Neuron (in vitro differentiated cells): ENCODE data around the gene PVR.
"Not testable (repeated sequence)": the region's sequence is repeated elsewhere in the genome, so short reads cannot be mapped to it uniquely, and the experiment has no call there.

Source experiments
- H2AFZ ChIP-seq: one replicate; pipeline ENCODE4 v1.6.1; 2013; ENCODE audit warnings: low read depth, mild to moderate bottlenecking, inconsistent platforms, low read length, moderate library complexity
- H3K27me3 ChIP-seq: one replicate; pipeline ENCODE4 v1.6.1; 2013; ENCODE audit warnings: low read length; ENCODE audit not compliant: insufficient read depth
- H3K36me3 ChIP-seq: one replicate; pipeline ENCODE4 v1.6.1; 2013; ENCODE audit warnings: low read length; ENCODE audit not compliant: insufficient read depth
- H3K4me1 ChIP-seq: one replicate; pipeline ENCODE4 v1.6.1; 2013; ENCODE audit warnings: low read length; ENCODE audit not compliant: insufficient read depth
- H3K4me3 ChIP-seq: 2 replicates; pipeline ENCODE4 v1.5.1; 2013; ENCODE audit warnings: mild to moderate bottlenecking, low read length, moderate library complexity
- H3K9me3 ChIP-seq: one replicate; pipeline ENCODE4 v1.6.1; 2013; ENCODE audit warnings: low read length

Gene PVR

DNA sequence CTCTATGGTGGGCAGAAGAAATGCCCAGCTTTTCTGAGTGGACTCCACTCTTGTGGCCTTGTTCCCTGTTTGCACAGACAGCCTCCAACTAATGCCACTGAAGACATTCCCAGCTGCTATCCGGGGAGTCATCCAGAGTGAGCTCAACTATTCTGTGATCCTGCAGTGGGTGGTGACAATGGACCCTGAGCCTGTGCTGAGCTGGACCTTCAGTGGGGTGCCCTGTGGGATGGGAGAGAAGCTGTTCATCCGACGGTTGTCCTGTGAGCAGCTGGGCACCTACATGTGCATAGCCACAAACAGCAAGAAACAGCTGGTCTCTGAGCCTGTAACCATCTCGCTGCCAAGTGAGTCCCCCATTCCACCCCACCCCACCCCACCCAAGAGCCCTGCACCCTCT lies 20.1 kb upstream of the PVR start:
- no peak overlapping the region for H3K4me3 ChIP-seq
- H2AFZ ChIP-seq, result no peak overlapping the region
- no peaks in the 10 kb centered on the region for H3K9me3 ChIP-seq
- no peaks in the 10 kb centered on the region for H3K4me1 ChIP-seq
- no peaks in the 10 kb centered on the region for H3K36me3 ChIP-seq
- no peaks in the 10 kb centered on the region for H3K27me3 ChIP-seq

DNA sequence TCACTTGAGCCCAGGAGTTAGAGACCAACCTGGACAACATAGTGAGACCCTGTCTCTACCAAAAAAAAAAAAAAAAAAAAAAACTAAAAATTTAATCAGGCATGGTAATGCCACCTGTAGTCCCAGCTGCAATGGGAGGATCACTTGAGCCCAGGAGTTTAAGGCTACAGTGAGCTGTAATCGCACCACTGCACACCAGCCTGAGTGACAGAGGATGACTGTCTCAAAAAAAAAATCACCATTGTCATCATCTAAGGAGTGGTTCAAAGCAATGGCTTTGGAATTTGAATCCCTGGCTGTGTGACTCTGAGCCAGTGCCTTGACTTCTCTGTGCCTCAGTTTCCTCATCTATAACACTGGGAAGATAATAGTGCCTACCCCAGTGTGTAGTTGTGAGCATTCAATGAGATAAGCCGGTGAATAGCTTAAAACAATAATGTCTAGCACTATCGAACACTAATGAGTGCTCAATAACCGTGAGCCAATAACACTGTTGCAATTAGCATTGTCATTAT lies 18.8 kb upstream of the PVR start:
- no peaks in the 10 kb centered on the region for H3K36me3 ChIP-seq
- H2AFZ ChIP-seq, result no peak overlapping the region
- H3K4me3 ChIP-seq, result no peak overlapping the region
- H3K27me3 ChIP-seq, result no peaks in the 10 kb centered on the region
- H3K4me1 ChIP-seq, result no peaks in the 10 kb centered on the region
- no peaks in the 10 kb centered on the region for H3K9me3 ChIP-seq

DNA sequence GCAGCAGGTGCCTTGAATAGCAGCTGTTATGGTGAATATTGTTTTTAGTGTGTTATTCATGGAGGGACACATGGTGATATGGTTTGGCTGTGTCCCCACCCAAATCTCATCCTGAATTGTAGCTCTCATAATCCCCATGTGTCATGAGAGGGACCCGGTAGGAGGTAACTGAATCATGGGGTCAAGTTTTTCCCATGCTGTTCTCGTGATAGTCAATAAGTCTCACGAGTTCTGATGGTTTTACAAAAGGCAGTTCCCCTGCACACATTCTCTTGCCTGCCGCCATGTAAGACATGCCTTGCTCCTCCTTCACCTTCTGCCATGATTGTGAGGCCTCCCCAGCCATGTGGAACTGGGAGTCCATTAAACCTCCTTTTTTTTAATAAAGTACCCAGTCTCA lies 18.1 kb upstream of the PVR start:
- H3K27me3 ChIP-seq, H3K9me3 ChIP-seq, H3K36me3 ChIP-seq, H3K4me1 ChIP-seq, H2AFZ ChIP-seq, H3K4me3 ChIP-seq: not testable (repeated sequence)

DNA sequence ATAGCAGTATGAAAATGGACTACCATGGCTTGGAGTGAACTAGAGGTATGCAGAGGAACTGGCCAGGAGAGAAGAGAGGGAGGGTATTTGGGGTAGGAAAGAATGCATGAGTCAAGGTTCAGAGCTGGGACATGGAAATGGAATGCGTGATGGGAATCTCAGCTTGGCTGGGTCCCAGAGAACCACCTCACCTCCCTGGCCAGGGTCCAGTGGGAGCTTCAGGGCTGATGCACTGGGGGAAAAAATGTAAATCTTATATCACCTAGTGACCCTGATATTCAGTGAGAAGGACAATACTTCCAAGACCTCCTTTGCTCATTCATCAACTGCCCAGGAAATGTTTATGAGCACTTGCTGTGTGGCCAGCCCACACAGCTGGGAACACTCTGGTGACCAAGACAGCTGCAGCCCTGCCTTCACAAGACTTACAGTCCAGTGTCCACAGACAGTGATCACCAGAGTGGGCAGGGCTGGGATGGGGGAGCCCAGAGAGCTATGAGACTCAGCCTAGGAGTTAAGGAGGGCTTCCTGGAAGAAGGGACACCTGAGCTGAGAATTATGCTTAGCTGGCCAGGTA lies 17.6 kb upstream of the PVR start:
- Histone ChIP-seq H2AFZ (no peak overlapping the region), H3K9me3 (no peaks in the 10 kb centered on the region), H3K4me1 (no peaks in the 10 kb centered on the region)

DNA sequence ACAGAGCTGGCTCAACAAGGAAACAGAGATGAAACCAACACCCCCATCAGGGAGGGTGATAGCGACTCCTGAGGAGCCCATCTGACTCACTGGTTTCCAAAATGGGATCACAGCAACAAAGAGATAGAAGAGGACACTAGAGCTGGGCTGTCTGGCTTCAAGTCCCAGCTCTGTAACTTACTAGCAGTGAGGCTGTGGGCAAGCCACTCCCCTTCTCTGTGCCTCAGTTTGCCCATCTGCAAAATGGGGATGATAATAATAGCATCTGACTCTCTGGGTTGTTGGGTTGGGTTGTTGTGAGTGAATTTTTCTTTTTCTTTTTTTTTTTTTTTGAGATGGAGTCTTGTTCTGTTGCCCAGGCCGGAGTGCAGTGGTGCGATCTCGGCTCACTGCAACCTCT lies 16.1 kb upstream of the PVR start:
- H3K27me3 ChIP-seq, result no peaks in the 10 kb centered on the region
- H3K4me3 ChIP-seq, result no peak overlapping the region
- no peak overlapping the region for H2AFZ ChIP-seq
- no peaks in the 10 kb centered on the region for H3K36me3 ChIP-seq
- no peaks in the 10 kb centered on the region for H3K4me1 ChIP-seq
- no peaks in the 10 kb centered on the region for H3K9me3 ChIP-seq

More for the DNA sequence above, 17.6 kb upstream of the PVR start:
- H3K27me3 ChIP-seq, result no peaks in the 10 kb centered on the region
- no peaks in the 10 kb centered on the region for H3K36me3 ChIP-seq
- H3K4me3 ChIP-seq, result no peak overlapping the region

DNA sequence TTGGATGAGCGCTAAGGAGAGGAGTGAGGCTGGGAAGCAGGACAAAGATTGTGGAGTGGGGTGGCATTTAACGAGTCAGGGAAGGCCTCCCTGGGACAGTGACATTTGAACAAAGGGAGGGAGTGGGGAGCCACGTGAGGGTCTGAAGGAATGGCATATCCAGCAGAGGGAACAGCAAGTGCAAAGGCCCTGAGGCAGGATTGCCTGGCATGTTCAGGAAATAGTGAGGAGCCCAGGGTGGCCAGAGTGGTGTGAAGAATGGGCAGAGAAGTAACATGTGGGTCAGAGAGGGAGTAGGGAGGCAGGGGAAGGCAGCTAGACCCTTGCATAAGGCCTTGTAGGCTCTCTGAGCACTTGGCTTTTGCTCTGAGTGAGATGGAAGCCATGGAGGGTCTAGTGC lies 14.9 kb upstream of the PVR start:
- Histone ChIP-seq H3K36me3 (no peaks in the 10 kb centered on the region), H3K27me3 (no peaks in the 10 kb centered on the region), H3K4me1 (no peaks in the 10 kb centered on the region), H3K4me3 (no peak overlapping the region), H2AFZ (no peak overlapping the region), H3K9me3 (no peaks in the 10 kb centered on the region)

DNA sequence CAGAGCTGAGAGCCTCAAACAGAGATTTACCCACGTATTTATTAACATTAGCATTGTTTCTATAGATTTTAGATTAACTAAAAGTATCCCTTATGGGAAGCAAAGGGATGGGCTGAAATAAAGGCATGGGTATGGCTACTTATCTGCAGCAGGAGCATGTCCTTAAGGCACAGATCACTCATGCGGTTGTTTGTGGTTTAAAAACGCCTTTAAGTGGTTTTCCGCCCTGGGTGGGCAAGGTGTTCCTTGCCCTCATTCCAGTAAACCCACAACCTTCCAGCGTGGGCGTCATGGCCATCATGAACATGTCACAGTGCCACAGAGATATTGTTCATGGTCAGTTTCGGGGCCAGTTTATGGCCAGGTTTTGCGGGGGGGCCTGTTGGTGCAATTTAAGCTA lies 12.1 kb upstream of the PVR start:
- not testable (repeated sequence) for H2AFZ ChIP-seq, H3K27me3 ChIP-seq, H3K4me1 ChIP-seq, H3K36me3 ChIP-seq, H3K9me3 ChIP-seq, H3K4me3 ChIP-seq

DNA sequence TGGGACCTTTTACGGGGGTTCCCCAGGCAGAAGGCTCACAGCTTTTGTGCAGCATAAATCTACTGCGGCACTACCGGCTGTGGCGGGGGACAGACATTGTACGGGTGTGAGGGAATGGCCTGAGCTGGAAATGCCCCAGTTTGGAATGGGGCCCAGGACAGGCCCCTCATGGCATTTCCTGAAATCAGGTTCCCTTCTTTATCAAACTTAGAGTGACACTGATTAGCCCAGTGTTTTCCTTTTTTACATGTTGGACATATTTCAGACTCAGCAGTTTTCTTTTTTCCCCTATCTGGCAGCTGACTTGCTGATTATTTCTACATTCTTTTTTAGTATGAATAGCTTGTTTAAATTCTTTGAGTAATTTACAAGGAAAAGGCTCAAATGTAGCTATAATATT lies 9.7 kb upstream of the PVR start:
- H3K4me3 ChIP-seq, H3K27me3 ChIP-seq, H3K4me1 ChIP-seq, H2AFZ ChIP-seq, H3K36me3 ChIP-seq, H3K9me3 ChIP-seq: not testable (repeated sequence)

DNA sequence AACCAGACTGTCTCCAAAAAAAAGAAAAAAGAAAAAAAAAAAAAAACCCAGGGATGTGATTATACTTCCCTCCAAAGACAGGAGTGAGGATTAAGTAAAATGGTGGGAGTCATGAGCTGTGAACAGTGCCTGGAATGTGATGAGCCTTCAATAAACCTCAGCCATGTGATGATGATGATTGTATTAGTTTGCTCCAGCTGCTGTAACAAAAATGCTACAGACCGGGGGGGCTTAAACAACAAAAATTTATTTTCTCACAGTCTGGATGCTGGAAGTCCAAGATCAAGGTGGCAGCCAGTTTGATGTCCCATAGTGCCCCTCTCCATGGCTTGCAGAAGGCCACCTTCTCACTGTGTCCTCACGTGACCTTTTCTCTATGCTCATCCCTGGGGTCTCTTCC lies 8.9 kb upstream of the PVR start:
- Histone ChIP-seq H2AFZ (no peak overlapping the region), H3K9me3 (no peaks in the 10 kb centered on the region), H3K27me3 (no peaks in the 10 kb centered on the region), H3K4me3 (no peak overlapping the region), H3K4me1 (no peaks in the 10 kb centered on the region), H3K36me3 (no peaks in the 10 kb centered on the region)

DNA sequence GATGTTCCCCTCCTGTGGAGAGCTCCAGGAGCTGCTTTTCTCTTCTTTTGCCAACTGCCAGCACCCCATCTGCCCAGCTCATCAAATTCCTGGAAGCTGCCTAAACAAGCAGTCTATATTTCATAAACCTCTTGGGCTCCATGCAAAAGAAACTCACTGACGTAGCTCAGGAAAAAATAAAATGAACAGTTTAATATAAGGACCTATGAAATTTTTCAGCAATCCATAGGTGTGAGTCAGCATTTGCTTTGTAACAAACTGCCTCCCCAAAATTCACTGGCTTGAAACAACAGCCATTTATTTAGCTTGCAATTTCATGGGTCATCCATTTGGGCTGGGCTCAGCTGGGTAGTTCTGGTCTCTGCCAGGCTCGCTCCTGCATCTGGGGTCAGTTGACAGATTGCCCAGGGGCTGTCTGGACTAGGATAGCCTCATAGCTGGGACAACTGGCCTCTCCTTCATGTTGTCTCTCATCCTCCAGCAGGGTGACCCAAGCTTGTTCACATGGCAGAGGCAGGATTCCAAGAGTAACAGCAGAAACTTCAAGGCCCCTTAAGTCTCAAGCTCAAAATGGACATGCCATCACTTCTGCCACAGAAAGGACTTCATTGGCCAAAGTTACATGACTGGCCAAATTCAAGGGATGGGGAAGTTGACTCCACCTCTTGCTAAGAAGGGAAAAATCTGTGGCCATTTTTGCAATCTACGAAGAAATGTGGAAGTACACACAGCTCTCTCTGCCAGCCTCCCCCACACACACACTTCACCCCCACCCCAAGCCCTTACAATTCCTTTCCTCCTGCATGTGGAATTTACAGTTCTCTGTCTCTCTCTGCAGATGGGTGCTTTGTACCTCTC lies 7.9 kb upstream of the PVR start:
- Histone ChIP-seq H3K4me3 (no peak overlapping the region), H3K4me1 (no peaks in the 10 kb centered on the region), H3K36me3 (no peaks in the 10 kb centered on the region), H2AFZ (no peak overlapping the region), H3K27me3 (no peaks in the 10 kb centered on the region), H3K9me3 (no peaks in the 10 kb centered on the region)

DNA sequence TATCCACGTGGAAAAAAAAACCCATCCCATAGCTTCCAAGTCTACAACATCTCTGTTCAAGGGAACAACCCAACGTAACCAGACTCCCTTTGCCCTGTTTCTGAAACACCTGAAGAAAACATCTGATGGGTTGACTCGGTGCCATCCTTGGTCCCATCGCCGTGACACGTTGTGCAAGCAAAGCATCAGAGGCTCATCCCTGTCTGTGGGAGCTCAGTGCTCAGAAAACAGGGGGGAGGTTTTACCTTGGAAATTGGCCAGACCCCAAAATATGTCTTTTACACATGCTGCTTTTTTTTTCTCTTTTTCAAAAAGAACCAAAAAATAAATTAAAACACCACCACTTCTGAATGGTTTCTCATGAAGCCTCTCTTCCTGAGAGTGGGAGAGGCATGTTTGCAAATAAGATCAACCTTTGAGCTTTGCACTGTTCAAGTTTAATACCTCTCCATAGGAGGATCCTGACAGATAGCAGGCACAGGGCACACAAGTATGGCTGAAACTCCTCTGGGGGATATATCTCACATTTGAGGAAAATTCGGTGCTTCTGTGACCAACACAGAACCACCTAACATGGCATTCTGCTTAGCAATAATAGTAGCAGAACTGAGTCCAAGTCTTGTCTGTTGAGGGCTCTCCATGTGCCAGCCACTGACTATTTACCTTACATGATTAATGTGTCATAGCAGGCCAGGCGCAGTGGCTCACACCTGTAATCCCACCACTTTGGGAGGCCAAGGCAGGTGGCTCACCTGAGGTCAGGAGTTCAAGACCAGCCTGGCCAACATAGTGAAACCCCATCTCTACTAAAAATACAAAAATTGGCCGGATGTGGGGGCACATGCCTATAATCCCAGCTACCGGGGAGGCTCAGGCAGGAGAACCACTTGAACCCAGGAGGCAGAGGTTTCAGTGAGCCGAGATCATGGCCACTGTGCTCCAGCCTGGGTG lies 7.0 kb upstream of the PVR start:
- Histone ChIP-seq H3K4me3 (no peak overlapping the region), H3K4me1 (no peaks in the 10 kb centered on the region), H3K36me3 (no peaks in the 10 kb centered on the region), H2AFZ (no peak overlapping the region), H3K27me3 (peaks cover 3% of the 10 kb centered on the region), H3K9me3 (no peaks in the 10 kb centered on the region)

DNA sequence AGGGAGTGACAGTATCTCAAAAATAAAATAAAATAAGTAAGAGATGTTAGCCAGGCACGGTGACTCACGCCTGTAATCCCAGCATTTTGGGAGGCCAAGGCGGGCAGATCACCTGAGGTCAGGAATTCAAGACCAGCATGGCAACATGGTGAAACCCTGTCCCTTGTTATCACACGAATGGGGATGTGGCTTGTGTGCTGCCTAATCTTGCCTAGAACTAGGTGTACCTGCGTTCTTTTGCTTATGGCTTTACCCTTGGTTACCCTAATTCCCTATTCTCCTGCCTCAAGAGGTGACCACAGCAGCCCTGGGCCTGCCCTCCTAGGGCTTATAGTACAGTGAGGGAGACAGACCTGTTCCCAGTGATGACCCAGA lies 6.3 kb upstream of the PVR start:
- Histone ChIP-seq H3K4me1 (no peaks in the 10 kb centered on the region), H3K27me3 (peaks cover 8% of the 10 kb centered on the region), H3K36me3 (no peaks in the 10 kb centered on the region), H2AFZ (no peak overlapping the region), H3K9me3 (no peaks in the 10 kb centered on the region), H3K4me3 (no peak overlapping the region)

DNA sequence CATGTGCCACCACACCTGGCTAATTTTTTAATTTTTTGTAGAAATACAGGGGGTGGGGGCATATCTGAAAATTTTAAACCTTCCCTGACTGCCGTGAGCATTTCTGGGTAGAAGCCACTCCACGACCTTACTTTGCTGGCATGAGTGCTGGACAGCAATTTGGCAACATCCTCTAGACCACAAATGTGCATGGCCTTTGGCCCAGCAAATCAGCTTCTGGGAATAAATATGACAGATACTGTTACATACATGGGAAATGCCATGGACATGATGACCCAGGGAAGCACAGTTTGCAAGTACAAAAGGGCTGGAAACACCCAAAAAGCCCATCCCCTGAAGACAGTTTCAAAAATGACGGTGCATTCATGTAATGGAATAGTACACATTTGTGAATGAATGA lies 3.2 kb upstream of the PVR start:
- Histone ChIP-seq H3K9me3 (no peaks in the 10 kb centered on the region), H3K4me1 (no peaks in the 10 kb centered on the region), H3K36me3 (no peaks in the 10 kb centered on the region), H2AFZ (no peak overlapping the region), H3K4me3 (no peak overlapping the region), H3K27me3 (peaks cover 10% of the 10 kb centered on the region)
